ENCODE measurements around the gene SLC39A12.
"Not testable (repeated sequence)": the region's sequence is repeated elsewhere in the genome, so short reads cannot be mapped to it uniquely, and the experiment has no call there.

Gene SLC39A12

GRCh38 chr10:17951868-17952371 lies at the start of gene SLC39A12:
TSS of gene SLC39A12 (plus strand) at chr10:17951918. CDS start at chr10:17953277, 1,359 bp downstream.
- DNase-seq = no peak

GRCh38 chr10:17904564-17904963 lies 47.2 kb upstream of the SLC39A12 start:
- DNase-seq = no peak

- DNase-seq = no peak
These were observed 46.2 kb upstream of the SLC39A12 start for GRCh38 chr10:17905491-17905890.

GRCh38 chr10:17906002-17906401 lies 45.7 kb upstream of the SLC39A12 start:
- DNase-seq = no peak

GRCh38 chr10:17907641-17908040 lies 44.1 kb upstream of the SLC39A12 start:
- DNase-seq = no peak

GRCh38 chr10:17910125-17910789 lies 41.5 kb upstream of the SLC39A12 start:
- peak in 1 of 14 donors; percentile 40 for DNase-seq

- no peak for DNase-seq
These were observed 39.0 kb upstream of the SLC39A12 start for GRCh38 chr10:17912754-17913153.

- no peak for DNase-seq
These were observed 38.1 kb upstream of the SLC39A12 start for GRCh38 chr10:17913604-17914003.

GRCh38 chr10:17914169-17915045 lies 37.3 kb upstream of the SLC39A12 start:
- DNase-seq = no peak

GRCh38 chr10:17915181-17915580 lies 36.5 kb upstream of the SLC39A12 start:
- no peak for DNase-seq

- no peak for DNase-seq
These were observed 33.4 kb upstream of the SLC39A12 start for GRCh38 chr10:17918187-17918903.

- DNase-seq = no peak
These were observed 30.3 kb upstream of the SLC39A12 start for GRCh38 chr10:17921378-17921777.

- peak in 4 of 14 donors; percentile 1 to 51 (median 9) for DNase-seq
These were observed 28.0 kb upstream of the SLC39A12 start for GRCh38 chr10:17923728-17924127.

- no peak for DNase-seq
These were observed 8.5 kb upstream of the SLC39A12 start for GRCh38 chr10:17943033-17943745.

GRCh38 chr10:17950269-17950668 lies 1.4 kb upstream of the SLC39A12 start:
- DNase-seq = not testable (repeated sequence)

- no peak for DNase-seq
These were observed 992 bp upstream of the SLC39A12 start for GRCh38 chr10:17950726-17951125.

- not testable (repeated sequence) for DNase-seq
These were observed 2.7 kb downstream of the SLC39A12 start for GRCh38 chr10:17954372-17954771.

- DNase-seq = no peak
These were observed 3.1 kb downstream of the SLC39A12 start for GRCh38 chr10:17954861-17955260.

- no peak for DNase-seq
These were observed 6.3 kb downstream of the SLC39A12 start for GRCh38 chr10:17958049-17958448.

- no peak for DNase-seq
These were observed 8.2 kb downstream of the SLC39A12 start for GRCh38 chr10:17959870-17960269.

GRCh38 chr10:17961551-17962422 lies 10.1 kb downstream of the SLC39A12 start:
- no peak for DNase-seq

Measured in C1 segment of cervical spinal cord (tissue), 14 donors.